OCI-LY7 (cell line): ENCODE data around the gene CPT2. TPM values are rescaled to one million over a fixed set of nuclear protein-coding genes. Genes with fewer than 3 reads are reported as not detected.

Experiments used
- BruUV-seq: library from RNA; stranded (reverse); fragments of 400-500 nt; replicated peaks from 2 replicates; lab custom pipeline; 2021; lab: Mats Ljungman, UMichigan
- CTCF ChIA-PET: fragments of 300-600 bp; sonication (Branson Sonifier 250); formaldehyde crosslinking; loops from one replicate; lab custom pipeline; 2022; ENCODE audit warnings: antibody characterized with exemption; ENCODE audit not compliant: unreplicated experiment; lab: Charles Lee
- POLR2A ChIA-PET: fragments of 300-600 bp; sonication (Branson Sonifier 250); formaldehyde crosslinking; loops from one replicate; lab custom pipeline; 2022; ENCODE audit warnings: antibody characterized with exemption; lab: Charles Lee
- DNase-seq: peaks from one replicate; pipeline ENCODE4 v3.0.0-alpha.2; 2015; ENCODE audit warnings: low spot score
- H2AFZ ChIP-seq: fragments of 200-600 bp; sonication (generic), shearing (Covaris generic); 2 replicates; pipeline ENCODE4 v1.6.1; 2014; ENCODE audit warnings: mild to moderate bottlenecking, antibody characterized with exemption, low read length, moderate library complexity
- H3K27ac ChIP-seq: fragments of 200-600 bp; sonication (generic); 2 replicates; pipeline ENCODE4 v1.5.1; 2014; ENCODE audit warnings: mixed run types, low read depth, mild to moderate bottlenecking, moderate library complexity, low read length, inconsistent platforms; ENCODE audit not compliant: poor library complexity, severe bottlenecking
- H3K36me3 ChIP-seq: fragments of 200-600 bp; sonication (generic); 2 replicates; pipeline ENCODE4 v1.6.1; 2014; ENCODE audit warnings: mild to moderate bottlenecking, antibody characterized with exemption, low read length, moderate library complexity, mixed read lengths; ENCODE audit not compliant: insufficient read depth
- H3K4me1 ChIP-seq: fragments of 200-600 bp; sonication (generic); 2 replicates; pipeline ENCODE4 v1.5.1; 2014; ENCODE audit warnings: mild to moderate bottlenecking, low read length; ENCODE audit not compliant: insufficient read depth, poor library complexity, severe bottlenecking
- H3K4me2 ChIP-seq: fragments of 200-600 bp; sonication (generic); 2 replicates; pipeline ENCODE4 v1.6.1; 2014; ENCODE audit warnings: mild to moderate bottlenecking, low read length
- H3K4me3 ChIP-seq: fragments of 200-600 bp; sonication (generic); 2 replicates; pipeline ENCODE4 v1.5.1; 2014; ENCODE audit warnings: mild to moderate bottlenecking, low read depth, low read length; ENCODE audit not compliant: poor library complexity, severe bottlenecking
- H3K79me2 ChIP-seq: fragments of 200-600 bp; sonication (generic); 2 replicates; pipeline ENCODE4 v1.6.1; 2016; ENCODE audit warnings: low read depth, mild to moderate bottlenecking, low read length, moderate library complexity, mixed read lengths; ENCODE audit not compliant: insufficient read depth
- H3K9me2 ChIP-seq: fragments of 200-600 bp; sonication (generic); 2 replicates; pipeline ENCODE4 v1.6.1; 2016; ENCODE audit warnings: mild to moderate bottlenecking, low read length, mixed read lengths; ENCODE audit not compliant: insufficient read depth
- H3K9me3 ChIP-seq: fragments of 200-600 bp; sonication (generic); 2 replicates; pipeline ENCODE4 v1.6.1; 2014; ENCODE audit warnings: mild to moderate bottlenecking, mixed run types, low read length, mixed read lengths
- H4K20me1 ChIP-seq: fragments of 200-600 bp; sonication (generic); 2 replicates; pipeline ENCODE4 v1.6.1; 2014; ENCODE audit warnings: mild to moderate bottlenecking, antibody characterized with exemption, low read length, moderate library complexity, mixed read lengths; ENCODE audit not compliant: insufficient read depth
- EZH2phosphoT487 ChIP-seq: fragments of 200-600 bp; sonication (generic); IDR thresholded peaks from 2 replicates; pipeline ENCODE4 v1.6.1; 2018; ENCODE audit warnings: low read depth, borderline replicate concordance, mild to moderate bottlenecking, mixed run types, antibody characterized with exemption, low read length, moderate library complexity, mixed read lengths
- intact Hi-C: fragments of 100-400 bp; cut with micrococcal nuclease; formaldehyde crosslinking; loops from one replicate; pipeline ENCODE4 v1.10.0; 2022; ENCODE audit not compliant: unreplicated experiment
- total RNA-seq, 2 experiments: library from RNA; depleted of rRNA in 1 of 2; stranded (reverse); fragments of >200 nt in 1 of 2; shearing (Covaris generic) in 1 of 2; gene quantifications; 2 replicates each; pipeline ENCODE4 v1.2.3, GENCODE V29; 2014 to 2022
- TF ChIP-seq, protein P1 (sequence below): fragments of 200-600 bp; sonication (generic); conservative IDR thresholded peaks from 2 replicates; pipeline ENCODE4 v1.5.1; 2014; ENCODE audit warnings: mild to moderate bottlenecking, antibody characterized with exemption, low read length, moderate library complexity, mixed read lengths

CPT2 gene
- total RNA-seq, 2 experiments from 2014 or later = 19.9 to 26.6 TPM

DNA sequence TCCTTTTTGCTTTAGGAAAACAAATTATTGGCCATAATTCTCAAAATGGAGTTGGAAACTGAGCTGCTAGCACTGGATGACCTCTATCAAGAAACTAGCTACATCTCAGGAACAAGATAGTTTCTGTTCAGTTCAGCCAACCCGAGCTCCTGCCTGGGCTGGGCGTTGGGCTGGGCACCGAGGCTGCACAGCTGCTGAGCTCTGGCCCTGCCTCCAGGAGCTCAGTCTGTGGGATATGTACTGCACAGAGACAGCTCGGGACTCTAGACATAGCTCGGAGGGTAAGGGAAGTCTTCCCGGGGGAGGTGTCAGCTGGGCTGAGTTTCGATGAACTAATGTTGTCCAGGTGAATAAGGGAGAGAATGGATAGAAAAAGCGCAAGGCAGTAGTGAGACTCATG is 29.7 kb upstream of the CPT2 start:
- TF ChIP-seq EZH2phosphoT487 = no peak
- TF ChIP-seq, protein P1, sequence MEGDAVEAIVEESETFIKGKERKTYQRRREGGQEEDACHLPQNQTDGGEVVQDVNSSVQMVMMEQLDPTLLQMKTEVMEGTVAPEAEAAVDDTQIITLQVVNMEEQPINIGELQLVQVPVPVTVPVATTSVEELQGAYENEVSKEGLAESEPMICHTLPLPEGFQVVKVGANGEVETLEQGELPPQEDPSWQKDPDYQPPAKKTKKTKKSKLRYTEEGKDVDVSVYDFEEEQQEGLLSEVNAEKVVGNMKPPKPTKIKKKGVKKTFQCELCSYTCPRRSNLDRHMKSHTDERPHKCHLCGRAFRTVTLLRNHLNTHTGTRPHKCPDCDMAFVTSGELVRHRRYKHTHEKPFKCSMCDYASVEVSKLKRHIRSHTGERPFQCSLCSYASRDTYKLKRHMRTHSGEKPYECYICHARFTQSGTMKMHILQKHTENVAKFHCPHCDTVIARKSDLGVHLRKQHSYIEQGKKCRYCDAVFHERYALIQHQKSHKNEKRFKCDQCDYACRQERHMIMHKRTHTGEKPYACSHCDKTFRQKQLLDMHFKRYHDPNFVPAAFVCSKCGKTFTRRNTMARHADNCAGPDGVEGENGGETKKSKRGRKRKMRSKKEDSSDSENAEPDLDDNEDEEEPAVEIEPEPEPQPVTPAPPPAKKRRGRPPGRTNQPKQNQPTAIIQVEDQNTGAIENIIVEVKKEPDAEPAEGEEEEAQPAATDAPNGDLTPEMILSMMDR = no peak
- intact Hi-C loops = no loop called here
- DNase-seq = no peak
- POLR2A ChIA-PET = interaction anchor here (1.0 kb wide), 1 partner anchor 423 kb away, joined by 3 read pairs; no protein-coding TSS in a partner anchor
- no peak overlapping the region for H3K27ac ChIP-seq
- H3K4me2 ChIP-seq = no peak overlapping the region
- H3K79me2 ChIP-seq = no peaks in the 10 kb centered on the region
- no peaks in the 10 kb centered on the region for H3K36me3 ChIP-seq
- H3K9me3 ChIP-seq = no peaks in the 10 kb centered on the region
- H3K4me1 ChIP-seq = no peaks in the 10 kb centered on the region
- no peak overlapping the region for H2AFZ ChIP-seq
- H3K9me2 ChIP-seq = no peaks in the 10 kb centered on the region
- no peak overlapping the region for H3K4me3 ChIP-seq
- no TSS peak for BruUV-seq
- no peaks in the 10 kb centered on the region for H4K20me1 ChIP-seq
- CTCF ChIA-PET = no interaction called here

DNA sequence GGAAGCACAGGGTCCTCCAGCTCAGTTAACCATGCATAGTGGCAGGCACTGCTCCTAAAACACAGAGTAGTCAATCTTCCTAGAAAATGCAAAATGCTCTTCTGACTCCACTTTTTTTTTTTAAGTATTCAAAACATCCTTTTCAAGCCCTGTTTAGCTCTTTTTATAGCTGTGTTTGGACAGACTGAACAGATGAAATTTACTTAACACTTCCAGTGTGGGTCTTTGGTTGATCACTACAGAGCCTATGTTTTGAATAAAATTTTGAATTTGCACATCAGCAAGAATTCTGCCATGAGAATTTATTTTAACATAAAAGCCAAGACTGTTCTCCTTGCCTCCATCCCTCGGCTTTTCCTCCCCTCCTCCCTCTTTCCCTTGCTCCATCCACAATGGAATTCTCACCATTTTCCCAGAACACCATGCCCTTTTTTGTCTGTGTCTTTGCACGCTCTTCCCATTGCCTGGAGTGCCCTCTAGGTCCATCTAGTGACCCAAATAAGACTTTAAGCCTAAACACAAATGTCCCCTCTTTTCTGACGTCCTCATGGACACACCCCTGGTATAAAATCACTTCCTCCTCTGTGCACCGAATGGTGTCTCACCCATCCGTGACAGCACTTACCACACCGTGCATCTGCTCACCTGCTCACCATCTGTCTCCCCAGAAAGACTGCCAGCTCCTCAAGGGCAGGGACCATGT is 24.0 kb upstream of the CPT2 start:
- BruUV-seq = no TSS peak
- Histone ChIP-seq H2AFZ (peak overlapping the region; percentile 75), H3K79me2 (no peaks in the 10 kb centered on the region), H3K9me3 (no peaks in the 10 kb centered on the region), H3K4me3 (peak overlapping the region; percentile 10), H3K4me1 (peaks cover 22% of the 10 kb centered on the region), H3K9me2 (no peaks in the 10 kb centered on the region), H4K20me1 (no peaks in the 10 kb centered on the region), H3K27ac (peak overlapping the region; percentile 59), H3K4me2 (peak overlapping the region; percentile 48), H3K36me3 (no peaks in the 10 kb centered on the region)
- CTCF ChIA-PET = no interaction called here
- intact Hi-C loops = no loop called here
- POLR2A ChIA-PET = interaction anchor here (0.7 to 1.4 kb wide), 2 partner anchors 25 to 126 kb away, joined by 4 read pairs; no protein-coding TSS in a partner anchor
- DNase-seq = peak; percentile 87
- TF ChIP-seq EZH2phosphoT487 = no peak
- TF ChIP-seq, protein P1 = peak; percentile 38
